Lower leg skin (tissue), 3 donors: Measurements from ENCODE around the gene FGD4.

ENCODE experiments used
- CTCF ChIP-seq, 3 donors: fragments of 450-650 bp; IDR thresholded peaks; one replicate each; pipeline ENCODE4 v1.5.1; 2016; ENCODE audit warnings: antibody characterized with exemption in 3 of 3, mild to moderate bottlenecking in 3 of 3, moderate library complexity in 2 of 3
- POLR2A ChIP-seq, 2 donors: fragments of 450-650 bp; IDR thresholded peaks; one replicate each; pipeline ENCODE4 v1.6.1; 2016 to 2017; ENCODE audit warnings: antibody characterized with exemption in 2 of 2, mild to moderate bottlenecking in 1 of 2, moderate library complexity in 1 of 2

- no peak for TF ChIP-seq CTCF (IDR thresholded peaks at IDR 0.05)
- TF ChIP-seq POLR2A (IDR thresholded peaks at IDR 0.05): no peak
Observed at GRCh38 chr12:32609966-32610365, 210.6 kb downstream of the FGD4 start.
